22Rv1 (cell line): Measurements from ENCODE around the gene RASGEF1C.

Source experiments
- ZFX ChIP-seq: fragments of 450-650 bp; IDR thresholded peaks from 2 replicates; pipeline ENCODE4 v1.6.1; 2017; ENCODE audit warnings: antibody characterized with exemption, borderline replicate concordance
- TF ChIP-seq, protein P1 (sequence below): fragments of 450-650 bp; IDR thresholded peaks from 2 replicates; pipeline ENCODE4 v1.5.1; 2017; ENCODE audit warnings: mild to moderate bottlenecking

DNA sequence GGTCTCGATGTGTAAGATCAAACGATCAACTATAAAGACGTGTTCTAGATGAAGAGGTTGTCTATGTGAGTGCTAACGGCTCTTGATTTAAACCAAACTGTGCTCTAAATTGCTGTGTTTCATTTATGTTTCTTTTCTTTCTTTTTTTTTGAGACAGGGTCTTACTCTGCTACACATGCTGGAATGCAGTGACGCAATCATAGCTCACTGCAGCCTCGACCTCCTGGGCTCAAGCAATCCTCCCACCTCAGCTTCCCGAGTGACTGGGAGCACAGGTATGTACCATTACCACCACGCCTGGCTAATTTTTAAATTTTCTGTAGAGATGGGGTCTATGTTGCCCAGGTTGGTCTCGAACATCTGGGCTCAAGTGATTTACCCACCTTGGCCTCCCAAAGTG is 113.5 kb downstream of the RASGEF1C start:
- TF ChIP-seq, protein P1, sequence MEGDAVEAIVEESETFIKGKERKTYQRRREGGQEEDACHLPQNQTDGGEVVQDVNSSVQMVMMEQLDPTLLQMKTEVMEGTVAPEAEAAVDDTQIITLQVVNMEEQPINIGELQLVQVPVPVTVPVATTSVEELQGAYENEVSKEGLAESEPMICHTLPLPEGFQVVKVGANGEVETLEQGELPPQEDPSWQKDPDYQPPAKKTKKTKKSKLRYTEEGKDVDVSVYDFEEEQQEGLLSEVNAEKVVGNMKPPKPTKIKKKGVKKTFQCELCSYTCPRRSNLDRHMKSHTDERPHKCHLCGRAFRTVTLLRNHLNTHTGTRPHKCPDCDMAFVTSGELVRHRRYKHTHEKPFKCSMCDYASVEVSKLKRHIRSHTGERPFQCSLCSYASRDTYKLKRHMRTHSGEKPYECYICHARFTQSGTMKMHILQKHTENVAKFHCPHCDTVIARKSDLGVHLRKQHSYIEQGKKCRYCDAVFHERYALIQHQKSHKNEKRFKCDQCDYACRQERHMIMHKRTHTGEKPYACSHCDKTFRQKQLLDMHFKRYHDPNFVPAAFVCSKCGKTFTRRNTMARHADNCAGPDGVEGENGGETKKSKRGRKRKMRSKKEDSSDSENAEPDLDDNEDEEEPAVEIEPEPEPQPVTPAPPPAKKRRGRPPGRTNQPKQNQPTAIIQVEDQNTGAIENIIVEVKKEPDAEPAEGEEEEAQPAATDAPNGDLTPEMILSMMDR: no peak
- no peak for TF ChIP-seq ZFX
